Stimulated activated CD8-positive, alpha-beta memory T cell treated with anti-CD3 and anti-CD28 coated beads, Interleukin-4, amount 100 ng/mL, for 4 hours (primary cell): ENCODE results near the gene FRS3.

ENCODE experiments used
- DNase-seq, 2 donors: peaks; one replicate each; pipeline ENCODE4 v3.0.0-alpha.2; 2020; ENCODE audit warnings: low read depth in 2 of 2, low spot score in 1 of 2

FRS3 gene

DNA sequence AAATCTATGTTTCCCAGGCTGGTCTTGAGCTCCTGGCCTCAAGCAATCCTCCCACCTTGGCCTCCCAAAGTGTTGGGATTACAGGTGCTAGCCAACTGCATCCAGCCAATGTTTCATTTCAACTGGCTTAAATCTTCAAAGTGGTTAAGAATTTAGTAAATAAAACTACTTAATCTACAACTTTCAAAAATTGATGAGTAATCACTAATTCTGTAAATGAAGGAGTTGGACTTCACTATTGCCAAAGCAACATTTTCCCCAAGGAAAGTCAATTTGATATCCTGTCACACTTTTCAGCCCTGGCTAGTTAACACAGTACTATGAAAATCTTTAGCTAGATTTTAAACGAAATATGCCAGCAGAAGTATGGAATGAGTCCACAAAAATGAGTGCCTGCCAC lies 11.6 kb upstream of the FRS3 start:
- no peak for DNase-seq

GRCh38 chr6:41790045-41790444 lies 10.3 kb upstream of the FRS3 start:
- no peak for DNase-seq

- DNase-seq: no peak
Measured at GRCh38 chr6:41789390-41789724, 9.7 kb upstream of the FRS3 start.

- DNase-seq: peak; percentile 89 to 90
Measured at GRCh38 chr6:41787219-41787917, 7.7 kb upstream of the FRS3 start, which contains the start of gene TOMM6. Gene TOMM6 (plus strand): TSS chr6:41787694. CDS start chr6:41787698, 4 bp downstream.

- DNase-seq: peak; percentile 77 to 78
Measured at GRCh38 chr6:41786451-41787218, 6.9 kb upstream of the FRS3 start.

- DNase-seq: no peak
Measured at GRCh38 chr6:41785689-41786450, 6.2 kb upstream of the FRS3 start.

DNA sequence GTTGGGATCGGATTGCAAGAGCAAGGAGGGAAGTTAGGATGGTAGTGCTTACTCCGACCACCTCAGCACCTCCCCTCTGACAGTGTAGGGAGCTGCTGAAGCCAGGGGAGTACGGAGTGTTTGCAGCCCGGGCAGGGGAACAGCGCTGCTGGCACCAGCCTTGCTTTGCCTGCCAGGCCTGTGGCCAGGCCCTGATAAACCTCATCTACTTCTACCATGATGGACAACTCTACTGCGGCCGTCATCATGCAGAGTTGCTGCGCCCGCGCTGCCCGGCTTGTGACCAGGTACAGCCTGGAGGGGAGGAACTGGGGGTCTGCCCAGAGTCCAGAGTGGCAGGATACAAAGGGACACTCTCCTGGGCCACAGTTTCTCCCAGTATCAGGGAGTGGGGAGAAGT lies 5.6 kb upstream of the FRS3 start:
- DNase-seq: no peak

DNA sequence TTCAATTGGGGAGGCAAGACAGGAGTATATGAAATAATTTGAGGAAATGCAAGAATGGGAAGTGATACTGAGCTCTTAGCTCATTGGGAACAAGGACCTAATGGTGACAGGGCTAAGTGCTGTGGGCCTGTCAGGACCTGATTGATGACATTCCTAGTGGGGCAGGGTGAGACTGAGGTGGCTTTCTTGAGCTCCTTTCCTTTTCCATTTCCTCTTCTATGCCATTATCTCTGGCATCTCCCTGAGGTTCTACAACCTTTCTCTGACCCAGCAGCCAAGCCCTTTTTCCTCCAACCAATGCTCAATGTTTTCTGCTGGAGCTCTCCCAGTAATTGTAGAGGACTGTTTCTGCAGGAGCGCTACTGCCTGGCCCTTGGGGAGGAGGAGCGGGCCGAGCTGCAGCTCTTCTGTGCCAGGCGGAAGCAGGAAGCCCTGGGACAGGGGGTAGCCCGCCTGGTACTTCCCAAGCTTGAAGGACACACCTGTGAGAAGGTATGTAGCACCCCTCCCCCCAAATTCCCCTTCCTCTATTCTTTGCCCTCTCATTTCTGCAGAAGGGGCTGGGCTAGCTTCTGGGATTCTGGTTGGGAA lies 5.0 kb upstream of the FRS3 start:
- no peak for DNase-seq

GRCh38 chr6:41783106-41783780 lies 3.5 kb upstream of the FRS3 start:
- DNase-seq: no peak

DNA sequence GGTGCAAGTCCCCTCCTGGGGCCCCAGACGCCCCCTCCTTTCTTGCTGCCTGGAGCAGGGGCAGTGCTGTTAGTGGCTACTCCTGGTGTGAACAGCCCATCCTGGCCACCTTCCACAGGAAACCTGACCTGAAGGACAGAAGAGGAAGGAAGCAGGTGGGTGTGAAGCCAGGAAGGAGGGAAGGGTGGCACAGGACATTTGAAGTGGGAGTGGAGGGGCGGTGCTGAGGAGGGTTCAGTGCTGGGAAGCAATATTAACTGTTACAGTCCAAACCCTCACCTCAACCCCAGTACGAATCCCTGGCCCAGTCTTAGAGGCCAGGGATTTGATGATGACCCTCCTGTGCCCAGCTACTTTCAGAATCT lies 1.6 kb upstream of the FRS3 start:
- DNase-seq: no peak

DNA sequence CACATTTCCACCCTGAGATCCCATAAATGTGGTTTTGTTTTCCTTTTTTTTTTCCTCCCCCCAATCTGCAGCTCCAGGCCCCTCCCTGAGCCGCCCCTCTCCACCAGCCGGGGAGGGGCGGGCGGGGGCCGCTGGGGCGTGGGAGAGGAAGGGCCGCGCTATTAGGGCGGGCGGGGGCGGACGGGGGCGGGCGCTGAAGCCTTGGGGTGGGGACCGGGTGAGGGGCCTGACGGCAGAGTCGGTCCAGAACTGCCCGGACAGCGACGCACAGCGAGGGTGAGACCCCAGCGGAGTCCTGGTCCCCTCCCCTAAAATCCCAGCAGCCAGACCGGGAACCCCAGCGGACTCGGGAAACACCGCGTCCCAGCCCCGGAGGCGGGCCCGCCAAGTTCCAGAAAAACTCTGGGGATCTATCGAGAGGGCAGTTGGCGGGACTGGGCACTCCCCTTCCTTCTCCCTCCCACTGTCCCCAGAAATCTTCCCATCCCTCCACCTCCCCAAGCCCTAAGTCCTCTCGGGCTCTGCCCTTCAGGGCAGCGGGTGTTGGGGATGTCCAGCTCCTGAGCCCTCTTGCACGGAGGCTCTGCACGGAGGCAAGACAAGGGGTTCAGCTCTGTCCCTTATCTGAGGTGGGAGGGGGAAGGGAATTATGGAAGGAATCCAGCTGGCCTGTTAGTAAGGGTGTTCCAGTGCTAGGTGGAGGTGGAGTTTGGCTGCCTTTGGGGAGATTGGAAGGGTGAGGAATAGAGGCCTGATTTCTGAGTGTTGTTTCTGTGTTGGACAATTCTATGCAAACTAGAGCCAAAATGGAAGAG lies 1.1 kb upstream of the FRS3 start, which contains the start of gene PRICKLE4:
Gene PRICKLE4 (plus strand): TSS at position 232 of the 815 bp plus-strand sequence. CDS start 2,692 bp downstream, outside the sequence.
- no peak for DNase-seq

DNA sequence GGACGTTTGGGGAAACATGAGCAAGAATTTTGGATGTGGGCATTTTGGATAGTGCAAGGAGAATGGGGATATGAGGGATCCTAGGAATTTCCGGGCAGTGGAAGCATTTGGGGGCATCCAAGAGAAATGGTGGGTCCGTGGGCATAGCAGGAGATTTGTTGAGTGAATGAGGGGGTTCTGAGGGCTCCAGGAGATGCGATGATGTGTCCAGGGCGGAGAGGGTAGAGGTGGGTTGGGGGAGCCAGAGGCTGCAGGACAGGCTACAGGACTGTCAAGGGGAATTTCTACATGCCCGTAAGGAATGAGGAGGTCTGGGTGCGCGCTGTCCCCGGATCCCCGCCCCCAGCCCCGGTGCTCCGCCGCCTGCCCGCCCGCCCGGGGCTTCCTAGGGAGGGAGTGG lies 364 bp downstream of the FRS3 start:
- DNase-seq: no peak

DNA sequence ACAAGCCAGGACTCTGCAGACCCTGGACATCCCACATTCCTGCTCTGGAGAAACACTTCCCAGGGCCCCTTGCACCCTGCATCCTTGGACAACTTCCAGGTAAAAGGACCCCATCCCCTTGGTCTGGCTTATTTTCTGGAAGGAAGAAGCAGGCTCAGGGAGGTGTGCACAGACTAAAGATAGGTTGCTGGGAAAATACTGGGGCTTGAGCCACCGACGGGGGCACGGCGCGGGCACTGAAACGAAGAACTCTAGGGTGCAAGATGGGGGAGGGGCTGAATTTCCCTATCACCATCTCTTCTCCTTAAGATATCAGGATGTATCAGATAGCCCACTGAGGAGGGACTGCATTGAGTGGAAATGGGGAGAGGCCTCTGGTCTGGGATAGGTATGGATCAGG lies 805 bp downstream of the FRS3 start:
- no peak for DNase-seq

- DNase-seq: no peak
Measured at GRCh38 chr6:41777551-41778285, 2.0 kb downstream of the FRS3 start.

DNA sequence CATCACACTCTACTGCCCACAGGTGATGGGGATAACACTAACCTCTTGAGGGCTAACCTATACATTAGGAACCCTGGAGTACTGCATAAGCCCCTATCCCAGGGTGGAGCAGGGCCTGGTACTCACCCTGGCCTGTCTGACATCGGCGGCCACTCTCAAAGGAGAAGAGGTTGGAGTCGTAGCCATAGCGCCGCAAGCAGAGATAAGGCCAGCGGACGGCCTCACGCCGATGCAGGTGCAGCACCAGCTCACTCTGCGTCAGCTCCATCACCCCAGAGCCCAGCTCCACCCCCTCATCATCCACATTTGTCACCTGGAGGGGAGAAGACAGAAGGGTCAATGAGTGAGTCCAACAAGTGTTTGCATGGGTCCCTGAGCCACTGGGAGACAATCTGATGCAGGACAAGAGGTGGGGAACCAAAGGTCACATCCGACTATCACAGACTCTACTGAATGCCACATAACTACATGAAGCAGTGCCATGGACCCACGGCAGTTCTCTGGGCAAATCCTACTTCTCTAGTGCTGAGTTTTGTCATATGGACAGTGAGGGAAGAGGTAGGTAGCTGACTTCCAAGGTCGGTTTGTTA lies 4.3 kb downstream of the FRS3 start:
- no peak for DNase-seq

DNA sequence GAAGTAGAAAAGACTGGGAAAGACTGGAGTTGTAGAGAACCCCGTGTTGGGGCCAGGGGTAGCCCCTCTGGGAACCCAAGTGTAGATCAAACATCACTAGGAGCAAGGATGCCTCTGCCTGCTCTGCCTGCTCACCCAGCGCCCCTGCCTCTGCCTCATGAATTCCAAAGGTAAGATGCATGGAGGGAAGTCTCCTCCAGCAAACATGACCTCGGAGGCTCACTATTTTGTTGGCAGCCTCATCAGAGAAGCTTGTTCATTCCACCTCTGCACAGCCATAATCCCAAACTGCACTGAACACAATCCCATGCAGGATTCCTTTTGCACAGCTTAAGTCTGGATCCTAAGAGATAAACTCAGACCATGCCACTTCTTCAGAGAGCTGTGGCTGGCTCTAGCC lies 4.9 kb downstream of the FRS3 start:
- DNase-seq: no peak

DNA sequence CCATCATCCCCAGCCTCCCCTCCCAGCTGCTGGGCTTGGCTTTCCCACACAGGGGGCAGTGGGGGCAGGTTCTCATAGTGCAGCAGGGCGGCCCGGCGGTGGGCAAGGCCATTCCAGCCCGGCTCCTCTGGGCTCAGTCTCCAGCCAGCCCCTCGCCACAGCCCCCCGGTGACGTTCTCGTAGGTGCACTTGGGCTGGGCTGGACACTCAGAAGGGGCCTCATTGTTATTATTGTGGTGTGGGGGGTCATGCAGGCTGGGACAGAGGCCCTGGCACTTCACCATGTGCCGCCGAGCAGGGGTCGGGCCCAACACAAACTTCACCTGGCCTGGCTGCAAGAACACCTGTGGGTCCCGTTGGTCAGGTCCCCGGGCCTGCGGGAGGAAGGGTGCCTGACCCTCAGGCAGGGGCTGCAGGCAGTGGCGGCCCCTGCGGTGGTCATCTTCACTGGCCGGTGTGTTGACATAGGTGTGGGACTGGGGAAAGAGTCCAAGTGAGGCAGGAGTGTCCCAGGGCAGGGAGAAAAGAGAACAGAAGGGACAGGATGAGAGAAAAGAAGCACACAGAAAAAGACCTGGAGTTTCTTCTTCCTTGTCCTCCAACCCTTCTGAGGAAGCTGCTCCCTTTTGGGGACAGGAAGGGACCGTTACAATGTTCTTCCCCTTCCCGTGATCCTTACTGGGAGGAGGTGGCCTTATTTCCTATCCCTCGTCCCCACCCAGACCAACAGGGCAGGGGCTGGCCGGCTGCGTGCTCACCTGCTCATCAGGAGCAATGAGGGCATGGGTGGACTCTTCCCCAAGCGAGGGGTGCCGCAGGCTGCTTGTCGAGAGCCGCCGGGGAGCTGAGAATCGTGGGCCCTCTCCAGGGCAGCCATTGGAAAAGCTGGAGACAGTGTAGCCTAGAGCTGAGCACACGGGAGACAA lies 8.4 kb downstream of the FRS3 start:
- no peak for DNase-seq
